DMS53 (cell line): Measurements from ENCODE around the gene JAK2.
"Not testable (repeated sequence)": the region's sequence is repeated elsewhere in the genome, so short reads cannot be mapped to it uniquely, and the experiment has no call there.

Source experiments
- DNase-seq: peaks from one replicate; lab custom pipeline; 2025; lab: John Stamatoyannopoulos, UW

Gene JAK2

GRCh38 chr9:4980086-4980727, 4.9 kb upstream of the JAK2 start:
- DNase-seq, result no peak

DNA sequence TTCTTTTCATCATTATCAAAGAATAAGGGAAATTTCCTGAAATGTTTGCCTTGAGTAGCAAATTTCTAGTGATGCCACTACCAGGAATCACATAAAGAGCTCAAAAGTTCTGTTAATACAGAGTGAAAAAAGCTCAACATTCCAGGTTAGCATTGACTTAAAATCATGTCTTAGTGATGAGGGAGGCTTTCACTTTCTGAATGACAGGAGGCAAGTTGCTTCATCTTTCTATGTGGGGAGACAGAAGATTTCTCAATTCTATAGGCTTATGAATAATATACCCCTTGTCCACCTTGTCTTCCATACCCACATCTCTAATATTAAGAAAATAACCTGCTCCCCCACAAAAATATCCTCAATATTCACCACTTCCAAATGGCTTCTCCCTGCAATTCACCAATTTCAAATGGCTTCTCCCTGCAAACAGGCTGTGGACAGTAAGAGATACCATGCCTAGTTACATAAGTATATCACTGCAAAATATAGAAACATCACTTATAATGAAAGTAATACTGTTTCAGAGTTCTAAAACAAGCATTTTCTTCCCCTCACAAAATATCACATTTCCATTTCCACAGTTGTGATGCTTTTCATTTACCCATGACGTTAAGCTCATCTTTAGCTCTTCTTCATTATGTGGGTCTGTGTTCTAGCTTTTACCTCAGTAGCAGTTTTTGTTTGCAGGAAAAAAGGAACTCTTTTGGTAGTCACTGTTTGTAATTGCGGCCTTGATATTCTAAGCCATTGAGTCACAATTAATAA, 2.2 kb upstream of the JAK2 start:
- DNase-seq, result no peak

DNA sequence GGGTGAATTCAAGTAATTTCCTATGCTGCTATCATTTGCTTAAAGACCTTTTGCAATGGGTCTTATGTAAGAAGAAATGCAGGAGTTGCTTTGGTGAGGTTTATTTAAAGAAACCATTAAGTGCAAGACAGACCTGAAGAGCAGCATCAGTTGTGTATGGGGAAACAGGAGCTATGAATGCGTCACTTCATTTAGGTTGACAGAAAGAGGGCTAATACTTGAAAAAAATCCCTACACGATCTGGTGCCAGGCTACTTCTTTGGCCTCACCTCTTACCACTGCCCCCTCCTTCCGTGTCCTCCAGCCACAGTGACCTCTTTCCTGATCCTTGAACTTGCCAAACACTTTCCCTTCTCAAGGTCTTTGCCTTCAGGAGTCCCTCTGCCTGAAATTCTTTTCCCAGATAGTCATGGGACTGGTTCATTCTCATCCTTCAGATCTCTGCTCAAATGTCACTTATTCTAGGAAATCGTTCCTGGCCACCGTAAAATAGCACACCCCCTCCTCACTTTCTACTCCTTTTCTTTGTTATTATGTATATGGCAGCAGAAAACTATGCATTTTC, 1.4 kb upstream of the JAK2 start:
- peak; percentile 11 for DNase-seq

GRCh38 chr9:4984171-4984620, 876 bp upstream of the JAK2 start:
- peak; percentile 89 for DNase-seq

GRCh38 chr9:4985386-4986266, 554 bp downstream of the JAK2 start:
- peak; percentile 56 for DNase-seq

GRCh38 chr9:4986296-4986695, 1.2 kb downstream of the JAK2 start:
- peak; percentile 33 for DNase-seq

DNA sequence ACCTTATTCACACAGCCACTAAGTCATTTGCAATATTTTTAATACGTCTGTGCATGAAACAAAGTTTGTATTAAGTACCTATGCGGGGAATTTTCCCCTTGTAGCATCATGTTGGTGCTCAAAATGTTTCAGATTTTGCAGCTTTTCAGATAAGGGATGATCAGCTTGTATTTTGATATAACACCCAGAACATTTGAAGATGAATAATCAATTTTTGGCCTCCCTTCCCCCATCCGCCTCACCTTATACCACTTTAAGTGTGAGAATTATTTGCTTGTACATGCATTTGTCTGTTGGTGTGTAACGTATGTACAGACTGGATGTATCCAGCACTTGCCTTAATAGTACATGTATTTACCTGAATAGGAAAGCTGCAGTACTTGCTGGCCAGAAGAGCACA, 1.7 kb downstream of the JAK2 start:
- peak; percentile 6 for DNase-seq

- peak; percentile 83 for DNase-seq
These were observed 2.9 kb downstream of the JAK2 start for GRCh38 chr9:4987961-4988421.

DNA sequence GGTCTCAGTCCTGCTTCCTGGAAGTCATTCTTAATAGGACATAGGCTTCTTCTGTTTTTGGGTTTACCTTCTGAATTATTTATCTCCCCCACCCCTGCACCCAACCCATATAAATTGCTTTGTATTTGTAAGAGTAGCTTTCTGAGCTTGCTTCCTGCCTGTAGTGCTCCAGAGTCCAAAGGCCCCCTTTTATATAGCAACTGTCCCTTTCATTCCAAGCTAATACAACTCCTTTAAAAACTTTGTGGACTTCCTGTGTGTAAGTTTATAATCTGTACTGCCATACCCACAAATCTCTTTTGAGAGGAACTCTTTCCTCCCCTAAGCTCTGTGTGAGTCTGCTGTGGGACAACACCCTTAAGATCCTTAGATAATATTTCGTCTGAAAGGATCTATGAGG, 7.8 kb downstream of the JAK2 start:
- DNase-seq, result no peak

DNA sequence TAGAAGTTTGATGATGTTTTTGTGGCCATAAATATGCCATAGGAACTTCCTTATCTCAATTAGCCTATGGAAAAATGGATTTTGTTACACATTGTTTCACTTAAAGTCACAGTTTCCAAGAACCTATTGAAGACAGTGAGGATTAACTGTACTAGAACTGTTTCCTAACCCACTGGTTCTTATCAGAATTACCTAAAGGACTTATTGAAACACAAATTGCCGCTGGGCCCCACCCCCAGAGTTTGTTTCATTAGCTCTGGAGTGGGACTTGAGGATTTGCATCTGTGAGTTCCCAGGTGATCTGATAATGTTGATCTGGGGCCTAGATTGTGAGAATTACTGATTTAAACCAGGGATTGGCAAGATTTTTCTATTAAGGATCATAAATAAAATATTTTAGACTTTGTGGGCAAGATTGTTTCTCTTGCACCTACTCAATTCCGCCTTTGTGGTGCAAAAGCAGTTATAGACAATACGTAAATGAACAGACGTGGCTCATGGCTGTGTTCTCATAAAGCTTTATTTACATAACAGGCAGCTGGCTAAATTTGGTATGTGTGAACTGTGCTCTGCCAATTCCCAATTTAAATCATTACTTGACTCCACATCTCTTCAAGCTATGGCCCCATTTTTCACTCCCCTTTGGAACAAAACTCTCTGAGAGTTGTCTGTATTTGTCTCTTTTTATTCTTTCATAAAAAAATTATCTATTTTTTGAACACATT, 9.3 kb downstream of the JAK2 start:
- peak; percentile 39 for DNase-seq

DNA sequence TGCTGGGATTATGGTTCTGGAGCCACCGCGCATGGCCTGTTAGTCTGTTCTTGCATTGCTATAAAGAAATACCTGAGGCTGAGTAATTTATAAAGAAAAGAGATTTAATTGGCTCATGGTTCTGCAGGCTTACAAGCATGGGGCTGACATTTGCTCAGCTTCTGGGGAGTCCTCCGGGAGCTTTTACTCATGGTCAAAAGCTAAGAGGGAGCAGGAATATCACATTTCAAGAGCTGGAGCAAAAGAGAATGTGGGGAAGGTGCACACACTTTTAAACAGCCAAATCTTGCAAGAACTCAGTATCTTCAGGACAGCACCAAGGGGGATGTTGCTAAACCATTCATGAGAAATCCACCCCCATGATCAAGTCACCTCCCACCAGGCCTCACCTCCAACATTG, 12.1 kb downstream of the JAK2 start:
- no peak for DNase-seq

- DNase-seq, result no peak
These were observed 12.6 kb downstream of the JAK2 start for GRCh38 chr9:4997631-4998030.

GRCh38 chr9:5002811-5003210, 17.7 kb downstream of the JAK2 start:
- DNase-seq, result no peak

DNA sequence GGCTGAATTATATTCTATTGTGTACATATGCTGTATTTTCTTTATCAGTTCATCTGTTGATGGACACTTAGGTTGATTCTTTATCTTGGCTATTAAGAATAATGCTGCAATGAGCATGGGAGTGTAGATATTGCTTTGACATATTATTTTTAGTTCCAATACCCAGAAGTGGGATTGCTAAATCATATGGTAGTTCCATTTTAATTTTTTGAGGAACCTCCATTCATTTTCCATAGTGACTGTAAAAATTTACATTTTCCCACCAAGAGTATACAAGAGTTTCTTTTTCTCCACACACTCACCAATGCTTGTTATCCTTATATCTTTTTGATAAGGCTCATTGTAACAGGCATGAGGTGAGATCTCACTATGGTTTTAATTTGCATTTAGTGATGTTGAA, 19.4 kb downstream of the JAK2 start:
- DNase-seq, result no peak

GRCh38 chr9:5008202-5008601, 23.1 kb downstream of the JAK2 start:
- DNase-seq, result no peak

GRCh38 chr9:5013374-5013773, 28.3 kb downstream of the JAK2 start:
- no peak for DNase-seq

- DNase-seq, result no peak
These were observed 30.9 kb downstream of the JAK2 start for GRCh38 chr9:5015934-5016333.

GRCh38 chr9:5025416-5025815, 40.3 kb downstream of the JAK2 start:
- no peak for DNase-seq

- DNase-seq, result not testable (repeated sequence)
These were observed 46.9 kb downstream of the JAK2 start for GRCh38 chr9:5031941-5032340.

DNA sequence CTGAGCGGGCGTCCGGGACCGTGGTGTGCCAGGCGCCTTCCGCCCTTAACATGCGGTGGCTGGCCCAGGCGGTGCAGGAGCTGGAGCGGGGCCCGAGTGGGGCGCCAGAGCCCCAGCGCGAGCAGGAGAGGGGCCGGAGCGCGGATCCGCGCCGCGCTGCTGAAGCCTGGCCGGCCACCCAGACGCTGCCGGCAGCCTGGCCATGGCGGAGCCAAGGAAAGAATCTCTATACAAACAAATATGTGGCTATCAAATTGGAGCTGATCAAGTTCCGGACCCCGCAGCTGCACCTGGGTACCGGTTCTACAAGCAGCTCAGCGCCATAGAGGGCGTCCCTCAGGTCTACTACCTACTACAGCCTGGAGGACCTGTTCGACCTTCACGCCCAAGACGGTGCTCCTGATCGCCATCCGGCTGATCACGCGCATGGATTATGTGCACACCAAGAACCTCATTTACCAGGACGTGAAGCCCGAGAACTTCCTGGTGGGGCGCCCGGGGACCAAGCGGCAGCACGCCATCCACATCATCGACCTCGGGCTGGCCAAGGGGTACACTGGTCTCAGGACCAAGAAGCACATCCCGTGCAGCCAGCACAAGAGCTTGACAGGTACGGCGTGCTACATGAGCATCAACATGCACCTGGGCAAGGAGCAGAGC, 55.8 kb downstream of the JAK2 start:
- no peak for DNase-seq
